Epithelial cell of esophagus (primary cell): Measurements from ENCODE around the gene IDS.

Source experiments
- DNase-seq: peaks from one replicate; pipeline ENCODE4 v3.0.0; 2010; ENCODE audit warnings: low read depth
- H3K4me3 ChIP-seq: 2 replicates; pipeline ENCODE4 v1.5.1; 2011; ENCODE audit warnings: mild to moderate bottlenecking, low read length, control low read depth
- TF ChIP-seq, protein P1 (sequence below): IDR thresholded peaks from 2 replicates; pipeline ENCODE4 v1.5.1; 2011; ENCODE audit warnings: low read depth, mild to moderate bottlenecking, low read length, control low read depth, inconsistent platforms; ENCODE audit not compliant: insufficient read depth; ENCODE audit errors: missing control alignments

Gene IDS

DNA sequence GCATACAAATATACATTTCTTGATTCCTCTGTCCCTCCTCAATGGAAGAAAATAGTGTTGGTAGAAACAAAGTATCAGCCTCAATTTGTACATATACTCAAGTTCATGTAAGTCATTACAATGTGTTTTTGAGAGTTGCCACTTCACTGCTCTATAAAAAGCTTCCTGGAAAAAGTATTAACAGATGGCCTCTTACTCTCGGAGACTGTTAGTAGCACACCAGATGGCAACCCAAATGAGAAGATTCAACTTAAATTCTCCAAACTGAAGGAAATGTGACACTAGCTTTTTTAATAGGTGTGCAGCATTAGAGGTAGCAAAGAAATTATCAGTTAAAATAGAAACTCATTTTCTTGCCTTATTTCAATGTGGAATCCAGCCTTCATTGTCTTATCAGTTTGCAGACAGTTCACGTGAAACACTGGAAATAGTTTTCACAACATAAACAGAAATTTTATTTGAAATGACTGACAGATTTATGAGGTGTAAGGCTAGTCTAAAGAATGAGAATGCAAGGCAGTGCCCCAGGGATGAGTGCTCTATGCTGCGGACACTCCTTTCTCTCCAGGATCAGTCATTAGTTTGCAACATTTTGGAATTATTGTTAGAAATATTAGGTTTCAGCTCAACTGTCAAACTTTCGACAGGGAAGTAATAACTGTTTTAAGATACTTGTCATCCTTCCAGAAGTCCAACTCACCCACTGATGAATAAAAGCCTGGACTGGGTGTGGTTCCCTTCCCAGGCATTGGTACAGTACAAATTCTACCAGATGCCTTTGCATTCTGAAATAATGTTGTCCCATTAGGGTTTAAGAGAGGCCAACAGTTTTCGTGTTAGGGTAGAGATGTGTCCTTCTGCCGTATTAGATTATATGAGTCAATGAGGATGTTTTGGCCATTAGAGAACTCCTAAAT is 50.9 kb downstream of the IDS start:
- no peak overlapping the region for H3K4me3 ChIP-seq
- TF ChIP-seq, protein P1, sequence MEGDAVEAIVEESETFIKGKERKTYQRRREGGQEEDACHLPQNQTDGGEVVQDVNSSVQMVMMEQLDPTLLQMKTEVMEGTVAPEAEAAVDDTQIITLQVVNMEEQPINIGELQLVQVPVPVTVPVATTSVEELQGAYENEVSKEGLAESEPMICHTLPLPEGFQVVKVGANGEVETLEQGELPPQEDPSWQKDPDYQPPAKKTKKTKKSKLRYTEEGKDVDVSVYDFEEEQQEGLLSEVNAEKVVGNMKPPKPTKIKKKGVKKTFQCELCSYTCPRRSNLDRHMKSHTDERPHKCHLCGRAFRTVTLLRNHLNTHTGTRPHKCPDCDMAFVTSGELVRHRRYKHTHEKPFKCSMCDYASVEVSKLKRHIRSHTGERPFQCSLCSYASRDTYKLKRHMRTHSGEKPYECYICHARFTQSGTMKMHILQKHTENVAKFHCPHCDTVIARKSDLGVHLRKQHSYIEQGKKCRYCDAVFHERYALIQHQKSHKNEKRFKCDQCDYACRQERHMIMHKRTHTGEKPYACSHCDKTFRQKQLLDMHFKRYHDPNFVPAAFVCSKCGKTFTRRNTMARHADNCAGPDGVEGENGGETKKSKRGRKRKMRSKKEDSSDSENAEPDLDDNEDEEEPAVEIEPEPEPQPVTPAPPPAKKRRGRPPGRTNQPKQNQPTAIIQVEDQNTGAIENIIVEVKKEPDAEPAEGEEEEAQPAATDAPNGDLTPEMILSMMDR = no peak
- peak; percentile 23 for DNase-seq

DNA sequence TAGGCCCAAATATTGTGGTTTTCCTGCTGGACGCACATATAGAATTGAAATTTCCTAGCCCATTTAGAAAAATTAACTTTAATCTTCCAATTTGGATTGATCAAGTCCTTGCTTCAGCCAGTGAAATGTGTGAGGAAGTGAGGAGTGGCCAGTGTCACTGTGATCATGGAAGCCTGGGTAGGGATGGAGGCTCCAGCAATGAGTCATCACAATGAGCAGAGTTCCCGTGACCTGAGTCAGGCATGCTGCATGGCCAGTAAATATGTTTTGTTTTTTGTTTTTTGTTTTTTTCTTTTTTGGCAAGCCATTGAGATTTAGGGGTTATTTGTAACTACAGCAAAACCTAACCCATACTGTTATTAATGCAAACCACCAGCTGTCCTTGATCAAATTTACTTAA is 52.1 kb downstream of the IDS start:
- H3K4me3 ChIP-seq = no peak overlapping the region
- TF ChIP-seq, protein P1 = no peak
- peak; percentile 66 for DNase-seq

DNA sequence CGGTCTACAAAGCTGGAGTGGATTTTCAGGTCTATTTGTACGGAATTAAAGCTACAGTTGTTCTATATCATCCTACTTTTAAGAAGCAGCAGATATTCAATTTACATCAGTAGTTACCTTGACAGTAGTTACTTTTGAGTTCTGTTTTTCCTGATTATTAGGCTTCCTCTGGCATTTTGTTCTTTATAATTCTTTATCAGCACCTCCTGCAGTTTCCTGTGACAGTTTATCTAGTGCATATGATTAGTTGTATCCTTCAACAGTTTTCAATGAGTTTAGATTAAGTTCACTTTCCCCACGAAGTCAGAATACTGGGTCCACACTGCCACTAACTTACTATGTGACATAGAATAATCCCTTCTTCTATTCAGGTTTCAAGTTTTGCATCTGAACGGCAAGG is 71.7 kb downstream of the IDS start:
- TF ChIP-seq, protein P1 = no peak
- DNase-seq = no peak
- no peak overlapping the region for H3K4me3 ChIP-seq

GRCh38 chrX:149433051-149433450 is 72.1 kb downstream of the IDS start:
- DNase-seq = no peak
- TF ChIP-seq, protein P1 = no peak
- no peak overlapping the region for H3K4me3 ChIP-seq
